Fibroblast of lung (primary cell): ENCODE data around the gene PODXL2. TPM values are rescaled to one million over a fixed set of nuclear protein-coding genes. Genes with fewer than 3 reads are reported as not detected.

Experiments
- DNase-seq, 2 donors: peaks; one replicate each; pipeline versions ENCODE4 v3.0.0 to v3.0.0-alpha.2; 2010; ENCODE audit warnings: low read depth in 2 of 2
- H2AFZ ChIP-seq: 2 replicates; pipeline ENCODE4 v1.5.1; 2012; ENCODE audit warnings: low read length, control low read depth, inconsistent platforms
- H3K27ac ChIP-seq: 2 replicates; pipeline ENCODE4 v1.5.1; 2011; ENCODE audit warnings: low read length, control low read depth; ENCODE audit not compliant: insufficient read depth
- H3K27me3 ChIP-seq: 2 replicates; pipeline ENCODE4 v1.5.1; 2011; ENCODE audit warnings: mild to moderate bottlenecking, low read length; ENCODE audit not compliant: control insufficient read depth, insufficient read depth
- H3K36me3 ChIP-seq: 2 replicates; pipeline ENCODE4 v1.5.1; 2011; ENCODE audit warnings: low read length; ENCODE audit not compliant: control insufficient read depth, insufficient read depth
- H3K4me1 ChIP-seq: 2 replicates; pipeline ENCODE4 v1.5.1; 2011; ENCODE audit warnings: low read length; ENCODE audit not compliant: control insufficient read depth, insufficient read depth; ENCODE audit errors: extremely low read depth
- H3K4me2 ChIP-seq: 2 replicates; pipeline ENCODE4 v1.5.1; 2011; ENCODE audit warnings: low read length, control low read depth; ENCODE audit not compliant: insufficient read depth; ENCODE audit errors: extremely low read depth
- H3K4me3 ChIP-seq, 4 experiments: fragments of 200-600 bp in 1 of 4; sonication (generic) in 1 of 4; replicated peaks in 1 of 4; 2 replicates each; pipeline ENCODE4 v1.5.1; 2011 to 2016; ENCODE audit warnings: low read length in 4 of 4, low read depth in 3 of 4, mild to moderate bottlenecking in 3 of 4, control low read depth in 2 of 4, inconsistent platforms in 1 of 4, mixed read lengths in 1 of 4; ENCODE audit not compliant: insufficient read depth in 1 of 4; ENCODE audit errors: control extremely low read depth in 1 of 4
- H3K79me2 ChIP-seq: 2 replicates; pipeline ENCODE4 v1.5.1; 2012; ENCODE audit warnings: mild to moderate bottlenecking, low read length, inconsistent platforms; ENCODE audit not compliant: control insufficient read depth, insufficient read depth
- H3K9ac ChIP-seq: 2 replicates; pipeline ENCODE4 v1.5.1; 2011; ENCODE audit warnings: mild to moderate bottlenecking, low read length, control low read depth; ENCODE audit not compliant: insufficient read depth
- H3K9me3 ChIP-seq: 2 replicates; pipeline ENCODE4 v1.5.1; 2012; ENCODE audit warnings: low read depth, low read length; ENCODE audit not compliant: control insufficient read depth, insufficient read depth
- H4K20me1 ChIP-seq: 2 replicates; pipeline ENCODE4 v1.5.1; 2011; ENCODE audit warnings: low read length; ENCODE audit not compliant: control insufficient read depth, insufficient read depth; ENCODE audit errors: extremely low read depth
- CTCF ChIP-seq, 2 donors: IDR thresholded peaks in 1 of 2; conservative IDR thresholded peaks in 1 of 2; 1 replicate in 1 of 2; 2 replicates in 1 of 2; pipeline ENCODE4 v1.5.1; 2011 to 2012; ENCODE audit warnings: low read length in 2 of 2, control low read depth in 1 of 2, inconsistent platforms in 1 of 2, low read depth in 1 of 2, mild to moderate bottlenecking in 1 of 2
- EZH2 ChIP-seq: IDR thresholded peaks from 2 replicates; pipeline ENCODE4 v1.5.1; 2012; ENCODE audit warnings: low read length, control low read depth, mild to moderate bottlenecking; ENCODE audit errors: missing control alignments
- polyA plus RNA-seq, 2 donors: library from polyadenylated mRNA; depleted of rRNA in 1 of 2; stranded (reverse) in 1 of 2; unstranded in 1 of 2; fragments of >200 nt; gene quantifications; 2 replicates each; pipeline ENCODE4 v1.2.1, GENCODE V29; 2011 to 2012; ENCODE audit warnings: missing spikeins in 1 of 2
- total RNA-seq: library from RNA; depleted of rRNA; stranded (reverse); fragments of >200 nt; gene quantifications from 2 replicates; pipeline ENCODE4 v1.2.1, GENCODE V29; 2014

Gene PODXL2
- total and polyA plus RNA-seq, 2 donors (not counting 1 experiment from before 2014, with no cell fraction given): 0.50 to 0.98 TPM

- Histone ChIP-seq H3K27ac (no peak overlapping the region), H2AFZ (no peak overlapping the region), H3K4me1 (no peaks in the 10 kb centered on the region), H3K4me3 (no peak overlapping the region), H4K20me1 (no peaks in the 10 kb centered on the region), H3K79me2 (no peaks in the 10 kb centered on the region), H3K27me3 (no peaks in the 10 kb centered on the region), H3K4me2 (no peak overlapping the region), H3K9me3 (no peaks in the 10 kb centered on the region), H3K9ac (no peak overlapping the region), H3K36me3 (no peaks in the 10 kb centered on the region)
- DNase-seq: no peak
- no peak for TF ChIP-seq CTCF (conservative IDR thresholded peaks at IDR 0.05 in 1 of 2, IDR thresholded peaks at IDR 0.05 in 1 of 2; ENCODE audit: low read depth in 1 of 2, low read length in 2 of 2)
- no peak for TF ChIP-seq EZH2
These were observed 53.6 kb downstream of the PODXL2 start for GRCh38 chr3:127682561-127682960.

DNA sequence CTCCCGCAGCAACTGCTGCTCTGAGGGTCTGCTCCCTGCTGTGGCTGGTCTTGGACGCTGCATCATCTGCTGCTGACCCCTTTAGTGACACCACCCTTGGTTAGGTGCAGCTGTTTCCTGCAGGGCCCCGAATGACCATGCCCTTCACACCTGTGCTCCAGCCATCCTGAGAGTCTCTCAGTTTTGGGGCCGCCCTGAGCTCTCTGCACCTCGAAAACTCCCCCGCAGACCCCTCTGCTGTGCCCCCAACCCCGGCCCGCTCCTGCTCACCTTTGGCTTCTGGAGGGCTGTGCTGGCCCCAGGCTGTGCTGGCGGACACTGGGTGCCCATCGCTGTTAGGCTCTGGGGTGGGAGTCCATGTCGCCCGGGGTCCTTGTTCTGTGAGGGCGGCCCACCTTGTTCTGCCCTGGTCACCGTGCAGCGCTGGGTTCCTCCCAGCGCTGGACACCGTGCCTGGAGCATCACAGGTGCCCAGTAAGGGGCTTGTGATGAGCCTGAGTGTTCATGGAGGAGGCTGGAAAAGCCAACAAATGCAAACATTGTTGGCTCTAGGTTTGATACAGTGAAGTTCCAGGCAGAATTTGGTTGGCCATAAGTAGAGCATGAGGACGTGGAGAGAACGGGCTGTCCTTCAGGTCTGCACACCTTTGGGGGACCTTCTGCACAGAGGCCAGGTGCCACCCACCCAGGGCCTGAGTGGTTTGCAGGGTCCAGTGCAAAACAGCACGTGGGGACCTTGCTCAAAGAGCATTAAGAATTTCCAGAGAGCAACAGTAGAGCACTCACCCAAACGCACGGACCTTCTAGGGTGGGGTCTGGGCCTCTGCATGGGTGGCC, 56.1 kb downstream of the PODXL2 start:
- Histone ChIP-seq H3K9me3 (no peaks in the 10 kb centered on the region), H3K4me1 (peaks cover 17% of the 10 kb centered on the region), H3K9ac (no peak overlapping the region), H3K4me2 (no peak overlapping the region), H2AFZ (no peak overlapping the region), H3K36me3 (no peaks in the 10 kb centered on the region), H3K27ac (no peak overlapping the region), H3K27me3 (no peaks in the 10 kb centered on the region), H4K20me1 (no peaks in the 10 kb centered on the region), H3K79me2 (no peaks in the 10 kb centered on the region), H3K4me3 (no peak overlapping the region)
- TF ChIP-seq CTCF (conservative IDR thresholded peaks at IDR 0.05 in 1 of 2, IDR thresholded peaks at IDR 0.05 in 1 of 2; ENCODE audit: low read depth in 1 of 2, low read length in 2 of 2) (no peak), EZH2 (no peak)
- DNase-seq: no peak

- Histone ChIP-seq H3K79me2 (no peaks in the 10 kb centered on the region), H3K9me3 (no peaks in the 10 kb centered on the region), H3K4me1 (peaks cover 25% of the 10 kb centered on the region), H3K4me3 (no peak overlapping the region), H3K27me3 (no peaks in the 10 kb centered on the region), H3K9ac (no peak overlapping the region), H3K36me3 (no peaks in the 10 kb centered on the region), H4K20me1 (no peaks in the 10 kb centered on the region), H3K27ac (no peak overlapping the region), H2AFZ (no peak overlapping the region), H3K4me2 (no peak overlapping the region)
- no peak for TF ChIP-seq EZH2
- TF ChIP-seq CTCF (conservative IDR thresholded peaks at IDR 0.05 in 1 of 2, IDR thresholded peaks at IDR 0.05 in 1 of 2; ENCODE audit: low read depth in 1 of 2, low read length in 2 of 2): no peak
- DNase-seq: no peak
These were observed 56.9 kb downstream of the PODXL2 start for GRCh38 chr3:127685708-127686511.
